Activated CD4-positive, CD25-positive, alpha-beta regulatory T cell treated with anti-CD3 and anti-CD28 coated beads, Interleukin-2, amount 50 U/mL, for 72 hours (primary cell): ENCODE measurements around the gene SIRT7.
A peak's percentile ranks its signal among the peaks of the same experiment; 100 is the strongest.

Experiments
- DNase-seq: peaks from one replicate; pipeline ENCODE4 v3.0.0; 2021

The SIRT7 gene

GRCh38 chr17:81885454-81885853 is 32.5 kb downstream of the SIRT7 start:
- DNase-seq, result no peak

GRCh38 chr17:81884968-81885367 is 33.0 kb downstream of the SIRT7 start:
- no peak for DNase-seq

- DNase-seq, result no peak
Measured at GRCh38 chr17:81884520-81884919, 33.5 kb downstream of the SIRT7 start.

- DNase-seq, result no peak
Measured at GRCh38 chr17:81879121-81879520, 38.9 kb downstream of the SIRT7 start.

GRCh38 chr17:81878294-81878693 is 39.7 kb downstream of the SIRT7 start:
- DNase-seq, result no peak

GRCh38 chr17:81877569-81877968 is 40.4 kb downstream of the SIRT7 start:
- DNase-seq, result no peak

GRCh38 chr17:81871387-81872230 is 46.4 kb downstream of the SIRT7 start:
- DNase-seq, result peak; percentile 97

GRCh38 chr17:81870981-81871386 is 47.0 kb downstream of the SIRT7 start, which contains the start of gene ARHGDIA:
Gene ARHGDIA (minus strand): TSS chr17:81871337. CDS start chr17:81869930, 1,407 bp downstream.
- DNase-seq, result no peak

- DNase-seq, result peak; percentile 52
Measured at GRCh38 chr17:81870131-81870980, 47.6 kb downstream of the SIRT7 start.

- DNase-seq, result peak; percentile 61
Measured at GRCh38 chr17:81869221-81870130, 48.5 kb downstream of the SIRT7 start.

GRCh38 chr17:81868674-81869220 is 49.2 kb downstream of the SIRT7 start:
- DNase-seq, result no peak

- DNase-seq, result no peak
Measured at GRCh38 chr17:81867991-81868673, 49.8 kb downstream of the SIRT7 start.

- no peak for DNase-seq
Measured at GRCh38 chr17:81867170-81867990, 50.6 kb downstream of the SIRT7 start.

- no peak for DNase-seq
Measured at GRCh38 chr17:81866440-81867169, 51.4 kb downstream of the SIRT7 start.

GRCh38 chr17:81865733-81866439 is 52.1 kb downstream of the SIRT7 start:
- no peak for DNase-seq

GRCh38 chr17:81865358-81865732 is 52.6 kb downstream of the SIRT7 start:
- DNase-seq, result no peak

- no peak for DNase-seq
Measured at GRCh38 chr17:81863833-81864768, 53.9 kb downstream of the SIRT7 start.

- DNase-seq, result no peak
Measured at GRCh38 chr17:81863123-81863675, 54.8 kb downstream of the SIRT7 start.
